Thoracic aorta endothelial cell (primary cell): ENCODE results near the gene HNRNPA0. TPM values are rescaled to one million over a fixed set of nuclear protein-coding genes. Genes with fewer than 3 reads are reported as not detected.

Experiments
- total RNA-seq: library from RNA; depleted of rRNA; stranded (reverse); fragments of >200 nt; gene quantifications from 2 replicates; pipeline ENCODE4 v1.2.3, GENCODE V29; 2012

Gene HNRNPA0
- 20.6 and 21.4 TPM in 2 replicates for total RNA-seq

GRCh38 chr5:137754188-137754960 lies at the start of gene HNRNPA0:
Gene HNRNPA0 (minus strand): TSS chr5:137754363. CDS start chr5:137754066, 297 bp downstream.

GRCh38 chr5:137735555-137736284 lies 18.4 kb downstream of the HNRNPA0 start, which contains the start of gene KLHL3:
Gene KLHL3 (minus strand): TSS chr5:137736089. CDS start chr5:137735646, 443 bp downstream.

Other genes starting within 250 kb of the HNRNPA0 start
- gene KLHL3, start 18.3 kb downstream of the HNRNPA0 start, total RNA-seq = 18.3 and 29.7 TPM in 2 replicates
- not detected in 2 replicates for gene MYOT, start 113.5 kb upstream of the HNRNPA0 start, total RNA-seq
- gene PKD2L2, start 135.1 kb upstream of the HNRNPA0 start, total RNA-seq = not detected in 2 replicates